ENCODE measurements around the gene CCDC60.

Gene CCDC60

GRCh38 chr12:119446459-119446858 lies 111.9 kb downstream of the CCDC60 start:
- DNase-seq (ENCODE audit: low read depth): peak; percentile 1

DNA sequence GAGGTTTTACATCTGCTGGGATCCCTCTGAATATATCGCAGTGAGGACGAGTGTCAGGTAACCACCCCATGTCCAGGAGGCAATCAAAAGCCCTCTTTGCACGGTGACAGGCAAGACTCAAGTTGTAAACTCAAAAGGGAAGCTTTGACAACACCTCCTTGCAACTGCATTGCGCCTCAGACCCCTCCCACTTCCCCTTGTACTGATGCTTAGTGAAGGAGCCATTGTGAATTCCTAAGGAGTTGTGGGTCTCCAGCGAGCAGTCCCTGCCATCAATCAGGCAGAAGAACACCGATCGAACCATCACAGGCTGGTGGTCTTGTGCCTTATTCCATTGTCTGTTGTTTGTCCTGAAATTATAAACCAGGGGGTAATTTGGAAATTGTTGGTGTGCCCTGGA lies 112.6 kb downstream of the CCDC60 start:
- no peak for DNase-seq (ENCODE audit: low read depth)

- no peak for DNase-seq (ENCODE audit: low read depth)
Measured at GRCh38 chr12:119447618-119448017, 113.1 kb downstream of the CCDC60 start.

DNA sequence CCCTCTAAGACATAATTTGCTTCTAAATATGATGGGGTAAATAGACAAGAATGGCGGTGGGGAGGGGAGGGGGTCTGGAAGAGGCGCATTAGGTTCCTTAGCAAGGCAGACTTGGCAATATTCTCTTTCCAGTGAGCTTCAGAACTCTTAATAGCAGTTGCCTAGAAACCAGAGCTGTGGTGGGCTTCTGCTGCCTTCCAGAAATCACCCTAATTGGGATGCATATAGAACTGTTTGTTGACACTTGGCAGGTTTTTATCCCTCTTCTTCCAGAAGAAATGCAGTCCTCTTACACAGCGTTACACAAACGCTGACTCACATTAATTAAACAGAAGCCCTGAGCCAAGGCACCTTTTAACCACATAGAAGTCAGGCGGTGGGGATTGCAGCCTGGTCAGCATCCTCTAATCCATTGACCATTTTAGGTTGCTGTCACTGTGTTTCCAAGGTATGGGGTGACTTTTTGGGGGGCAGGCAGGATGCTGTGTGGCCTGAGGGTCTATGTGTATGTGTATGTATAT lies 114.1 kb downstream of the CCDC60 start:
- DNase-seq (ENCODE audit: low read depth): no peak

- DNase-seq (ENCODE audit: low read depth): no peak
Measured at GRCh38 chr12:119450771-119451170, 116.2 kb downstream of the CCDC60 start.

GRCh38 chr12:119456824-119457223 lies 122.3 kb downstream of the CCDC60 start:
- no peak for DNase-seq (ENCODE audit: low read depth)

GRCh38 chr12:119457271-119457670 lies 122.7 kb downstream of the CCDC60 start:
- DNase-seq (ENCODE audit: low read depth): no peak

GRCh38 chr12:119459481-119459880 lies 125.0 kb downstream of the CCDC60 start:
- no peak for DNase-seq (ENCODE audit: low read depth)

GRCh38 chr12:119460876-119461275 lies 126.3 kb downstream of the CCDC60 start:
- no peak for DNase-seq (ENCODE audit: low read depth)

DNA sequence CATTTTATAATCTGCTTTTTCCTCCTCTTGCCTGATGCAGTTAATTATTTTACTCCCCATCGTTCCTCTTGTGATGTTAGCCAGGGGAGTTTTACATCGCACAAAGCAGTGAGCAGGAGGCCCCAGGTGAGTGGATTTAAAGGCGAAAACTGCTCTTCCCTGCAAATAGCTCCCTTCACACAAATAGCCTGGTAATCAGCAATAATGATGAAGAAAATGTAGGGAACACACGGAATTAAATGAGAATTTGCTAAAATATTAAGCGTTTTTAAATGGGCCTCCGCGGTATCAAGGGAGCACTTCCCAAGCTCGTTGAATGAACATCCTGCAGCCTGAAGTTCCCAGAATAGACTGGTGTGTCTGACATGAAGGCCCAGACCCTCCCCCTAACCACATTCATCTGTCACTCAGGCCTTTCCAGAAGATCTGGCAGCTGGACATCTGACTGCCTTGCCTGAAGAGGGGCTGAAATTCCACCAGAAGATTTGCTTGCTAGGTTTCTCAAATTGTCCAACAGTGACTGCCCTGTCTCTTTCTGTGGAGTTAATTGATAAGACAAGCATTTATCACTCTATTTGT lies 127.2 kb downstream of the CCDC60 start:
- no peak for DNase-seq (ENCODE audit: low read depth)

DNA sequence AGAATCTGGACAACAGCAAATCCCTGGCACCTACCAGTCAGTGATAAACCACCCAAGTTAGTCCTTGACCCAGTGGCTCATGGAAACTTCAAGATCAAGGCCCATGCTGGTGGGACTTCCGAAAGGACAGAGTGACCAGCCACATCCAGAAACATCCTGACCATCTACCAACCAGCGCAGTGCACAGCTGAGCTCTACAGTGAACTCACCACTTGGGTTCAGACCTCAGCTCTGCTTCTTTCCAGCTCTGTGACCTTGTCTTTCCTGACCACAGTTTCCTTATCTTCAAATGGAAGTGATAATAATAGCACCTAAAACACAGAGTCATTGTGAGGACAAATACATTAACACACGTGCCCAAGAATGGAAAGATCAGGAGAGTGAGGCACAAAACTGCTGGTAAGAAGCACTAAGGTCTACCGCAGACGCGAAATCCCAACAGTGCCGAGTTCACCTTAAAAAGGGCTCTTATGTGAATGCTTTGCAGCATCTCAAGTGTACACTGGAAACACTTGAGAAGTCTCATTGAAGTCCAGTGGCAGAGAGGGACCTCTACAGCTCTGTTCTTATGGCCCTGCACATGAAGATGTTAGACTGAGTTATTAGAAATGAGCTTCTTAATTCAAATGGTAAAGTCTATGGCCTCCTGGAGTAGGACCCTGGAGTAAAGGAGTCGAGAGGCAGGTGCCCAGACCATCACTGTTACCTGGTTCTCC lies 128.8 kb downstream of the CCDC60 start:
- no peak for DNase-seq (ENCODE audit: low read depth)

- DNase-seq (ENCODE audit: low read depth): no peak
Measured at GRCh38 chr12:119468296-119468695, 133.8 kb downstream of the CCDC60 start.

DNA sequence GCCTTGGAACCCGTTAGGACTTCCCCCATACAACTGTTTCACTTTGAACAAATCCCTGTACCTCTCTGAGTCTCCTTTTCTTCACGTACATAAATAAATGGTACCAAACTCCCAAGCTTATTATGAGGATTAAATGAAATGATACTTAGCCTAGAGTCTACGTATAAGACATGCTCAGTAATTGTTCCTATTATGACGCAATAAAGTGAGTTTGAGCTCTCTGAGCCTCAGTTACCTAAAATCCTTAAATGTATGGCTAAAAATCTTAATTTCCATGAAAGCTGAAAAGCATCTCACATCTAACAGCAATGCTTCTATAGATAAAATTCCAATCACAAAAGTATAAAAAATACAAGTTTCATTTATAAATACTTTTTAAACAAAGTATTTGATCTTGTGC lies 141.1 kb downstream of the CCDC60 start:
- no peak for DNase-seq (ENCODE audit: low read depth)

DNA sequence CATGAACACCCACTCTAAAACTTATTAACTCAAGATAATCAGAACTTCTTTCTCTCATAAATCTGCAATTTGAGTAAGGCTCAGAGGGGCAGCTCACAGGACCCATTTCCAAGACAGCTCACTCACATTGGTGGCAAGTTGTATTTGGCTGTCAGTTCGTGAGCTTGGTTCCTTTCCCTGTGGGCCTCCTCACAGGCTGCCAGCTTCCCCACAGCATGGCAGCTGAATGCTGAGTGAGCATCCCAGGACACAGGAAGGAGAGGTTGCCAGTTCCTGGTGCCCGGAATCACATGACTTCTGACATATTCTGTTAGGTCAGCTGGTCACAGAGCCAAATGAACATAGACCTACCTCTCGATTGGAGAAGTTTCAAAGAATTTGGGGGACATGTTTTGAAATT lies 142.4 kb downstream of the CCDC60 start:
- DNase-seq (ENCODE audit: low read depth): no peak

GRCh38 chr12:119479121-119479561 lies 144.6 kb downstream of the CCDC60 start:
- no peak for DNase-seq (ENCODE audit: low read depth)

GRCh38 chr12:119480551-119480950 lies 146.0 kb downstream of the CCDC60 start:
- no peak for DNase-seq (ENCODE audit: low read depth)

GRCh38 chr12:119486599-119487154 lies 152.1 kb downstream of the CCDC60 start:
- no peak for DNase-seq (ENCODE audit: low read depth)

- DNase-seq (ENCODE audit: low read depth): no peak
Measured at GRCh38 chr12:119491814-119492213, 157.3 kb downstream of the CCDC60 start.

GRCh38 chr12:119500209-119500608 lies 165.7 kb downstream of the CCDC60 start:
- DNase-seq (ENCODE audit: low read depth): no peak

GRCh38 chr12:119501052-119501451 lies 166.5 kb downstream of the CCDC60 start:
- no peak for DNase-seq (ENCODE audit: low read depth)

DNA sequence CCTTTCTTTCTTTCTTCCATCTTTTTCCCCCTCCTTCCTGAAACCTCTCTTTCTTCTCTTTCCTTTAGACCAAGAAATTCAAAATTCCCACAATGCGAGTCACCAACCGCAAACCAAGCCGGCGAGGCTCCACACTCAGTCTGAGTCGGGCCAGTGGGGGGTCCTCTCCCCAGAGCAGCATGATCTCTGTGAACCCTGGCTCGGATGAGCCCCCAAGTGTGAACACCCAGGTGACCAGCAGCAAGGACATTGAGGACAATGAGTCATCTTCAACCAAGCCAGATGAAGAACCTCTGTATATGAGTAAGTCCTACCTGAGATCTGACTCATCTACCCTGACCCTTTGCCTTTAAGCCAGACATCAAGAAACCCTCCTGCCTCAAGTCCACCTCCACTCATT lies 170.5 kb downstream of the CCDC60 start:
- no peak for DNase-seq (ENCODE audit: low read depth)

DNA sequence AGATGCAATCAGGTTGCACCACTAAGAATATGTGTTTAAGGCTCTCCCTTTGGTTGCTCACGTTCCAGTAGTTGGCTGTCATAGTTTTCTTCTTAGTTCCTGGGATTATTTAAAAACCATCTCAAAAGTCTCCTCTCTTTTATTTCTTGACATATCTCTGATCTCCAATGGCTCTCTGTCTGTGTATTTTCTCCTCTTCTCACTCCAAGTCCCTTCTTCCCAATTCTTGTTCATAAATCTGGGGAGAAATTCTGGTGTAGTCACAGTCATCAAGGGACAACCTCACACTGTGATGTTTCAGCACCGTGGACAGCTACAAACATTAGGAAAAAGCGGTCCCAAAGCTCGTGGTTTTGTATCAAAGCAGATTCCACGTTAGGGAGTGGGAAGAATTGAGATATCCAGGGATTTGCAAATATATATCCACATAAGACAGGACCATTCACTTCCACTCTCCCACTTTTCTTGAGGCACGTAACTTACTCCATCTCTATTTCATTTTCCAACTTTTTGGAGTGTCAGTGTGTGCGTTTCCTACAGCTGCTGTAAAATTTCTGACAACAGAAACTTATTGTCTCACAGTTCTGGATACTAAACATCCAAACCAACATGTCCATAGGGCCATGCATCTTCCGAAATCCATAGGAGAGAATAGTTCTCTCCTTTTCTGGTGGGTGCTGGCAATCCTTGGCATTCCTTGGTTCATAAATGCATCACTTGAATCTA lies 178.4 kb downstream of the CCDC60 start:
- peak; percentile 3 for DNase-seq (ENCODE audit: low read depth)

DNA sequence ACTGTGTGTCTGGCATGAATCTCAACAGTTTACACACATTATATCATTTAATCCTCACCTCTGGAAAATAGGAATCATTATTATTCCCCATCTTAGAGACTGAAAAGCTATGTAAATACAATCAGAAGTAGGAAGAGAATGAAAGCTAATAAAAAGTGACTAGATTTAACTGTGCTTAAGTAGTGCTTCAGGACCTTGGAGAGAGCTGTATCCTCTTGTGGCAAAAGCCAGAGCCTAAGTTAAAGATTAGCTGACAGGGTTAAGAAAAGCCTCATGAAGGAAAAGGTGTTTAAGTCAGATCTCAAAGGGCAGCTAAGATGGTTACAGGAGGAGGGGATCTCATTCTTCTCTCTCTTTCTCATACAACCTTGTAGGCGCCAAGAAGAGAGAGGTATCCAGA lies 193.7 kb downstream of the CCDC60 start:
- peak; percentile 2 for DNase-seq (ENCODE audit: low read depth)

Data from stromal cell of bone marrow (primary cell).